ENCODE measurements around the gene ADGRF1. TPM values are rescaled to one million over a fixed set of nuclear protein-coding genes. Genes with fewer than 3 reads are reported as not detected.
A peak's percentile ranks its signal among the peaks of the same experiment; 100 is the strongest.
"Not testable (repeated sequence)": the region's sequence is repeated elsewhere in the genome, so short reads cannot be mapped to it uniquely, and the experiment has no call there.

ADGRF1 gene
- total RNA-seq, 2 experiments from 2014 or later: not detected

GRCh38 chr6:46996860-46997641 is 45.1 kb downstream of the ADGRF1 start:
- peaks cover 7% of the 10 kb centered on the region for H3K27me3 Mint-ChIP-seq
- ChIA-PET POLR2A (no interaction called here), CTCF (no interaction called here)
- H3K4me3 Mint-ChIP-seq: no peak overlapping the region
- no peaks in the 10 kb centered on the region for H3K36me3 Mint-ChIP-seq (ENCODE audit: low read depth)
- intact Hi-C loops (cut with micrococcal nuclease): no loop called here
- no peaks in the 10 kb centered on the region for H3K4me1 Mint-ChIP-seq (ENCODE audit: low read depth)
- no peak overlapping the region for H3K27ac Mint-ChIP-seq
- DNase-seq: no peak
- no peak for ATAC-seq
- no peak for TF ChIP-seq CTCF (IDR thresholded peaks at IDR 0.05)
- no peaks in the 10 kb centered on the region for H3K9me3 Mint-ChIP-seq

DNA sequence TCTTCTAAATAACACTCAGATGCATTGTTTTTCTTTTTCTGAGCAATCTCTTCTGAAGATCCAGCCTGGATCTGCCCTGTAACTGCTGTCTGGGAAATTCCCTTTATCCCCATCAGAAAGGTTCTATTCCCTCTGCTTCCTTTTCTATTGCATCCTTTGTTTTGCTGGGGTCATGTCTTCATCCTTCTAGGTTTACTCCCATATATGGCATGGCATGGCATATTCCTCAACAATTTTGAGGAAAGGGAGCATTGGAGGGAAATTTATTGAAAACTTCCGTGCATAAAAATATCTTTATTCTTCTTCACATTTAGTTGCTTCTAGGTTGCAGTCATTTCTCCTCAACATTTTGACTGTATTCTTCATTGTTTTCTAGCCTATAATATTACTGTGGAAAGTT is 47.2 kb downstream of the ADGRF1 start:
- intact Hi-C loops (cut with micrococcal nuclease): no loop called here
- DNase-seq (no peak), ATAC-seq (no peak)
- H3K27ac Mint-ChIP-seq: no peak overlapping the region
- H3K27me3 Mint-ChIP-seq: peaks cover 14% of the 10 kb centered on the region
- no peaks in the 10 kb centered on the region for H3K4me1 Mint-ChIP-seq (ENCODE audit: low read depth)
- no peaks in the 10 kb centered on the region for H3K36me3 Mint-ChIP-seq (ENCODE audit: low read depth)
- POLR2A ChIA-PET: no interaction called here
- CTCF ChIA-PET: no interaction called here
- H3K4me3 Mint-ChIP-seq: no peak overlapping the region
- no peak for TF ChIP-seq CTCF (IDR thresholded peaks at IDR 0.05)
- no peaks in the 10 kb centered on the region for H3K9me3 Mint-ChIP-seq

DNA sequence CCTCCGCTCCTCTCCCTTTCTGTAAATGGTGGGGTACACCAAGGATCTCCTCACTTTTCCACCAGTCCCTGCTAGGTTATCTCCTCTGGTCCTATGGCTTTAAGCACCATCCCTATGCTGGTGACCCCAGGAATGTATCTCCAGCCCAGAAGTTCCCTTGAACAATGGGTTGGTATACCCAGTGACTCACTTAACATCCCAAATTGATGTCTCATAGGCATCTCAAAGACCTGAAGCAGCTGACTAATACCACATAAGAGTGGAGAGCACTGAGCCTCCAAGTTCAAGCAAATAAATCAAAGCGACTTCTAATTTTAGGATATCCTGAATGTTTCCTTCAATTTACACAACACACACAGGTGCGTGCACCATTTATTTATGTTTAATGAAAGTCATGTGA is 48.3 kb downstream of the ADGRF1 start:
- intact Hi-C loops (cut with micrococcal nuclease): no loop called here

DNA sequence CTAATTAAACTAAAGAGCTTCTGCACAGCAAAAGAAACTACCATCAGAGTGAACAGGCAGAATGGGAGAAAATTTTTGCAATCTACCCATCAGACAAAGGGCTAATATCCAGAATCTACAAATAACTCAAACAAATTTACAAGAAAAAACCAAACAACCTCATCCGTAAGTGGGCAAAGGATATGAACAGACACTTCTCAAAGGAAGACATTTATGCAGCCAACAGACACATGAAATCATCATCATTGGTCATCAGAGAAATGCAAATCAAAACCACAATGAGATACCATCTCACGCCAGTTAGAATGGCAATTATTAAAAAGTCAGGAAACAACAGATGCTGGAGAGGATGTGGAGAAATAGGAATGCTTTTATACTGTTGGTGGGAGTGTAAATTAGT is 49.7 kb downstream of the ADGRF1 start:
- ATAC-seq; H3K4me1 Mint-ChIP-seq (ENCODE audit: low read depth); intact Hi-C loops (cut with micrococcal nuclease); POLR2A ChIA-PET; H3K27ac Mint-ChIP-seq; H3K9me3 Mint-ChIP-seq; H3K36me3 Mint-ChIP-seq (ENCODE audit: low read depth); H3K4me3 Mint-ChIP-seq; DNase-seq: not testable (repeated sequence)
- CTCF ChIA-PET: interaction anchor here (1.4 kb wide), 1 partner anchor 144 kb away, joined by 5 read pairs; no protein-coding TSS in a partner anchor
- peaks cover 22% of the 10 kb centered on the region for H3K27me3 Mint-ChIP-seq

More for the DNA sequence above, 48.3 kb downstream of the ADGRF1 start:
- ChIA-PET POLR2A (no interaction called here), CTCF (no interaction called here)
- DNase-seq (no peak), ATAC-seq (no peak)
- Mint-ChIP-seq H3K4me1 (ENCODE audit: low read depth) (no peaks in the 10 kb centered on the region), H3K36me3 (ENCODE audit: low read depth) (no peaks in the 10 kb centered on the region), H3K9me3 (no peaks in the 10 kb centered on the region), H3K27ac (no peak overlapping the region), H3K4me3 (no peak overlapping the region), H3K27me3 (peaks cover 24% of the 10 kb centered on the region)
- no peak for TF ChIP-seq CTCF (IDR thresholded peaks at IDR 0.05)

- ATAC-seq; POLR2A ChIA-PET; intact Hi-C loops (cut with micrococcal nuclease); H3K4me1 Mint-ChIP-seq (ENCODE audit: low read depth); H3K4me3 Mint-ChIP-seq; H3K9me3 Mint-ChIP-seq; H3K36me3 Mint-ChIP-seq (ENCODE audit: low read depth); H3K27ac Mint-ChIP-seq; DNase-seq: not testable (repeated sequence)
- TF ChIP-seq CTCF (IDR thresholded peaks at IDR 0.05): peak; percentile 26
- CTCF ChIA-PET: interaction anchor here (0.8 to 1.4 kb wide), 3 partner anchors 142 to 286 kb away, joined by 3 to 5 read pairs (median 3); no protein-coding TSS in a partner anchor
- peaks cover 20% of the 10 kb centered on the region for H3K27me3 Mint-ChIP-seq
Observed at GRCh38 chr6:46990818-46991510, 51.2 kb downstream of the ADGRF1 start.
